Left cardiac atrium (tissue), 4 donors: ENCODE results near the gene ARHGAP26. TPM values are rescaled to one million over a fixed set of nuclear protein-coding genes. Genes with fewer than 3 reads are reported as not detected.
"Not testable (repeated sequence)": the region's sequence is repeated elsewhere in the genome, so short reads cannot be mapped to it uniquely, and the experiment has no call there.

ENCODE experiments used
- ATAC-seq, 2 donors: fragments of 200-7000 bp; cut with Tn5 transposase; one replicate each; pipeline ENCODE4 v1.9.1; 2020; ENCODE audit warnings: mild to moderate bottlenecking in 2 of 2, moderate library complexity in 2 of 2
- DNase-seq: peaks from one replicate; pipeline ENCODE4 v3.0.0-alpha.2; 2020
- intact Hi-C, 2 donors: fragments of 100-400 bp; cut with DNase I; formaldehyde crosslinking; loops; one replicate each; pipeline versions ENCODE4 v1.14.1 to v1.15.1; 2022 to 2023
- total RNA-seq, 2 donors: library from RNA; stranded (reverse); fragmentation: NEBNext Ultra II Directional; extraction: Animal tissue kit (Norgen Biotek cat#: 25700); gene quantifications; one replicate each; pipeline ENCODE4 v1.2.1, GENCODE V29; 2021
- donor health status: DM: no; HTN: yes; CAD: no.
- donor health status: DM: no; HTN: yes; CAD: no; lungs with severe emphysema.
- donor health status: DM: yes; HTN: yes; CAD: no.
- donor health status: Dilated cardiomyopathy.

The ARHGAP26 gene
- total RNA-seq, 2 donors from 2014 or later, result 29.6 to 50.2 TPM

DNA sequence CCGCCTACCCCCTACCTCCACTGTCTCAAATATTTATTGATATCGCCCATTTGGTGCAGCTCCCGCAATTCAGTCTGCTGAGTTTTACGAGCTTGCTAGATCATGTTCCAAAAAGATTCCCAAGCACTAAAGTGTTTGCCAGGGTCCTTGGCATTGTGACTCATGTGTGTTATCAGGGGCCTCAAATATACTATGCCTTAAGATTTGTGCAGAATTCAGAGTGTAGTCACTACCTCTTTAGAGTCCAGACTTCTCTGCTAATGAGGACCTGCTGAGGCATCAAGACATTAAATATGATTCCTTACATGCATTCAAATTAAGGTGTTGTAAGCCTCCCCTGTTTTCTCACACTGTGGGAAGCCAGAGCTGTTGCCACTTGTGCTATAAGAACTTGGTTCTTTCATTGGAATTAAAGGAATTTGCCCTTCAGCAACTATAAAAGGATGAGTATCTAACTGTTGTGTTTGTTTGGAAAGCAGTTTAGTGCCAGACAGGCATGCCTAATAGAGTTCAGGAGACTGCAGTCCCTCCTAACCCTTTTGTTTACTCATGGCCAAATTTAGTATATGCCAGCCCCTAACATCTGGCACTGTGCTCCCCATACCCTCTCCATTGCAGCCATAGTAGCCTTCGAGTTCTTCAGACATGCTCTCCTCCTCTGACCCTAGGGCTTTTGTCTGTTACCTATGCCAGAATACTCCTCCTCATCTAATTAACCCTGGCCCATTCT lies 316.9 kb downstream of the ARHGAP26 start:
- peak; percentile 56 to 69 for ATAC-seq
- no peak for DNase-seq
- intact Hi-C loops, result no loop called here

DNA sequence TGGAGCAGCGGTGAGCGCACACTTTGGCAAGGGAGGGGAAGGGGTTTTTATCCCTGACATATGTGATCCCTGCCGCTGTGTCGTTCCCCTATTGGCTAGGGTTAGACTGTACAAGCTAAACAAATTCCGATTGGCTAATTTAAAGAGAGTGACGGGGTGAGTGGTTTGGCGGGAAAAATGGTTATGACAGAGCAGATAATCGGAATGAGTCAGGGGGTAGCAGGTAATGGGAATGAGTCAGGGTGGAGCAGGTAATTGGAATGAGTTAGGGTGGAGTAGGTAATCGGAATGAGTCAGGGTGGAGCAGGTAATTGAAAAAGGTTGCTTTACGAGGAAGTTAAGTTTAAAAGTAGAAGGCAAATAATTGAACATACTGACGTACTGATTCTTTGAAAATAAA lies 318.5 kb downstream of the ARHGAP26 start:
- intact Hi-C loops, DNase-seq, ATAC-seq: not testable (repeated sequence)

- intact Hi-C loops, DNase-seq, ATAC-seq: not testable (repeated sequence)
These were observed 319.9 kb downstream of the ARHGAP26 start for GRCh38 chr5:143090044-143090443.

DNA sequence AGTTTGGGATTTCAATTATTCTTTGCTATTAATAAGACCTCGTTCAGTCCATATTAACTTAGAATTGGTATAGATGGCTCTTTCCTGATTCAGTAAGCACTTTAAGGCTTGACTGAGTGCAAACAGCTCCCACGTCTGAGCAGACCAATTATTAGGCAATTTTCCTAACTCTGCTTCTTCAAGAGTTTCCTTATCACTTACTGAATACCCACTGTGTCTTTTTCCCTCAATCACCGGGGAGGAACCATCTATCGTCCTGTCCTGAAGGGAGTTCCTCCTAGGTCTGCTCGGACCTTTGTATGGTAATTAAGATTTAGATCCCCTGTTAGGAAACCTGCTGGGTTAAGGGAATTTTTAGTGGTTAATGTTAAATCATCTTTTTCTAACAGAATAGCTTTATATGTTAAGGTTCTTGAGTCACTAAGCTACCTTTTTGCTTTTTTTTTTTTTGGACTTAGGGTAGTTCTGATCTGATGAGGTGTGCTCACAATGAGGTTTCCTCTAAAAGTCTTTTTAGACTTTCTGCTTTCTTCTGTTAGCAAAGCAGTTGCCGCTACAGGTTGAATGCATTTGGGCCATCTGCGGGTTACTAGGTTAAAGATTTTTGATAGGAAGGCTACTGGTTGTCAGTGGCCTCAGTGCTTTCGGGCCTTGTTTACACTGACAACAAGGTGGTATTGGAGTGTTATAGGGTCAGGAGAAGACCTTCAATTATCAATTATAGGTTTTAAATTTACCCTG lies 322.7 kb downstream of the ARHGAP26 start:
- ATAC-seq, DNase-seq, intact Hi-C loops: not testable (repeated sequence)

- DNase-seq, result no peak
- ATAC-seq, result no peak
- intact Hi-C loops, result no loop called here
These were observed 323.4 kb downstream of the ARHGAP26 start for GRCh38 chr5:143093452-143094086.

GRCh38 chr5:143094087-143094521 lies 323.9 kb downstream of the ARHGAP26 start:
- intact Hi-C loops, result no loop called here
- ATAC-seq (peak; percentile 34 to 47), DNase-seq (no peak)

DNA sequence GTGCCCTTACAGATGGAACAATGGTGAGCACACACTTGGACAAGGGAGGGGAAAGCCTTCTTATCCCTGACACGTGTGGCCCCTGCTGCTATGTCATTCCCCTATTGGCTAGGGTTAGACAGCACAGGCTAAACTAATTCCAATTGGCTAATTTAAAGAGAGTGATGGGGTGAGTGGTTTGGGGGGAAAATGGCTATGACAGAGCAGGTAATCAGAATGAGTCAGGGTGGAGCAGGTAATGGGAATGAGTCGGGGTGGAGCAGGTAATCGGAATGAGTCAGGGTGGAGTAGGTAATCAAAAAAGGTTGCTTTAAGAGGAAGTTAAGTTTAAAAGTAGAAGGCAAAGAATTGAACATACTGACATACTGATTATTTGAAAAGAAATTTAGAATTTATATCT lies 324.4 kb downstream of the ARHGAP26 start:
- intact Hi-C loops, ATAC-seq: not testable (repeated sequence)

DNA sequence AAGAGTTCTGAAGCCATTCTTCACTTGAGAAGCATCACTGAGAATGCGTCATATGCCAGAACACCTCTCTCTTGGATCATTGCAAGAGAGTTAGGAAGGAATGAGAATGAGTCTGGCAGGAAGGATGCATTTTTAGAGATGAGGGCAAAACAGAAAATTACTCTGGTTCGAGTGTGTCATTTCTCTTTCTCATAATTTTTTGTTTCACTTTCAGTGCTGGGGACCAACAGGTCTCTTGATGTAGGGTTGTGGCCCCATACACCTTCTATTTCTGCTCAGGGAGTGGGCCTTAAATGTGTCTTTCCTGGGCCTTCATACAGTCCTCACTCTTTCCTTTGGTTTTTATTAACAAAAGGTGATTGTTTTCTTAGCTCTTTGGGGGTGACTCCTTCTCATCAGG lies 330.9 kb downstream of the ARHGAP26 start:
- intact Hi-C loops, result no loop called here
- no peak for ATAC-seq
- no peak for DNase-seq

More for the DNA sequence above, 324.4 kb downstream of the ARHGAP26 start:
- DNase-seq, result not testable (repeated sequence)

GRCh38 chr5:143101725-143102386 lies 331.7 kb downstream of the ARHGAP26 start:
- intact Hi-C loops, result no loop called here
- ATAC-seq (peak; percentile 70 to 72), DNase-seq (peak; percentile 30)

- ATAC-seq, result peak; percentile 64 to 72
- peak; percentile 52 for DNase-seq
- intact Hi-C loops, result no loop called here
These were observed 332.2 kb downstream of the ARHGAP26 start for GRCh38 chr5:143102411-143102810.

DNA sequence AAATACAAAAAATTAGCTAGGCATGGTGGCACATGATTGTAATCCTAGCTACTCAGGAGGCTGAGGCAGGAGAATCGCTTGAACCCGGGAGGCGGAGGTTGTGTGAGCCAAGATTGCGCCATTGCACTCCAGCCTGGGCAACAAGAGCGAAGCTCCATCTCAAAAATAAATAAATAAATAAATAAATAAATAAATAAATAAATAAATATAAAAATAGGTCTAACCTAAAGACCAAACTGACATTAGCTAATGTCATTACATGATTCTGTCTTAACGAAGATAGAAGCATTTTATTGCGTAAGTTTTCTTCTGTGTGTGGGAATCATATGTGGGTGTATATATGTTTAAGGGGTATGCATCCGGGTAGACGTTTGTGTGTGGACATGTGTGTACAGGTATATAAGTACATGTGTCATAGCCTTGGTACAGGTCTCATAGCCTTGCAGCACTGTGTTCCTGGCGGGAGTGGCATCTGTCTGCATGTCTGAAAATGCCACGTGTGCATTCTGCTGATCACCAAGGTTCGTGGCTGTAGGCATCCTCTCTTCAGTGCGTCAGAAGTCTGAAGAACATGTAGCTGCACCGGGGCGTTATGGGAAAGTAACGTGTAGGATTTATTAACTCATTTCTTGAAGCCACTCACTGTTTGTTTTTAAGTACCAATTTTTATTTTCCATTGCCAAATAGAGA lies 335.2 kb downstream of the ARHGAP26 start:
- intact Hi-C loops, result no loop called here
- ATAC-seq (no peak), DNase-seq (no peak)

DNA sequence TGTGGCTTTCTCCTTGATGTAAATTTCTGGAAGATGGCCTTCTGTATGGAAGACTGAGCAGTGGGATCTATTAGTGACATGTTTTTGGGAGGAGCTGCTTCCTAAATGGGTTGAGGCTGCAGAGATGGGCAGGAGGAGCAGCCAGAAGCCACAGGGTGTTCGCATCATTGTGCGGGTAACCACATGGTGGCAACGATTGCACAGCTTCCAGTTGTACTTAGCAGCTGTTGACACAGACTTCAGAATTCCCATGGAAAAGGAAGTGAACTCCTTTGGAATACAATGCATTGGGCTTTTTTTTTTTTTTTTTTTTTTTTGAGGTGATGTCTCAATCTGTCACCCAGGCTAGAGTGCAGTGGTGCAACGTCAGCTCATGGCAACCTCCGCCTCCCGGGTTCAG lies 336.0 kb downstream of the ARHGAP26 start:
- DNase-seq, result peak; percentile 61
- intact Hi-C loops, result no loop called here

GRCh38 chr5:143108498-143109128 lies 338.4 kb downstream of the ARHGAP26 start:
- ATAC-seq (peak in 1 of 2 donors; percentile 56), DNase-seq (peak; percentile 60)
- intact Hi-C loops, result no loop called here

More for the DNA sequence above, 336.0 kb downstream of the ARHGAP26 start:
- peak; percentile 59 to 67 for ATAC-seq

DNA sequence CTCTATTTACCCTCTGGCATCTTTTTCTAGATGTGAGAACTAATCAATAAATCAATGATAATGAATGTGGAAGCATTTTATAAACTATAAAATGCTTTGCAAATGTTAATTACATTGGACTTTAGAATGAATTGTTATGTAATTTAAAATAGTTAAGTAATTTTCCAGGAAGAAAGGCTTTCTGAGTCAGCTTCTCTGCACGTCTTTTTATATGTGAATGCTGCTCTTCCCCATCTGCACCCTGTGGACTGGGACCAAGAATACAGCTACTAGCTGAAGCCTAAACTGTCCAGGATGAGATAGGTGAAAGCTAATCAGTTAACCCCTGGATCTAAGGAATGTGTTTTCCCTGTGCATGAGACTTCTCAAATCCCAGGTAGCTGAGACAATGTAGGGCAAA lies 340.4 kb downstream of the ARHGAP26 start:
- intact Hi-C loops, result loop anchor here in 1 of 2 donors (5.0 kb wide), 1 partner anchor 292 kb away; the partner anchor contains the start of gene NR3C1
- ATAC-seq (peak in 1 of 2 donors; percentile 48), DNase-seq (no peak)

DNA sequence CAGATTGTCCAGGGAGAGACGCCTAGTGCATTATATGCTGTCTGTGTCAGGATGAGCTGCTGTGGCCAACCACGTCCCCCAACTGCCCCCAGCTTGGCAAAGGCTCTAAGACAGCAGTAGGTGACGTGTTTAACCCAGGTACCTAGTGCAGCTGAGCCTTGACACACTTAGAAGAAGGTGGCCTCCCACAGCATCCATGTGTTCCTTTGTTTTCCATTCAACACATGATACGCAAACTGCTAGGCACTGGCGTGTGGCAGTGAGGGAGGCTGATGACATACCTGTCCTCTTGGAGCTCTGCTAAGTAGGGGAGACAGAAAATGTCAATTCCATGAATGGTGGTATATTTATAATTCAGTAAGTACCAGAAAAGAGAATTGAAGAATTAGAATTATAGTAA lies 341.6 kb downstream of the ARHGAP26 start:
- DNase-seq (no peak), ATAC-seq (no peak)
- intact Hi-C loops, result loop anchor here in 1 of 2 donors (5.0 kb wide), 1 partner anchor 291 kb away; the partner anchor contains the start of gene NR3C1

DNA sequence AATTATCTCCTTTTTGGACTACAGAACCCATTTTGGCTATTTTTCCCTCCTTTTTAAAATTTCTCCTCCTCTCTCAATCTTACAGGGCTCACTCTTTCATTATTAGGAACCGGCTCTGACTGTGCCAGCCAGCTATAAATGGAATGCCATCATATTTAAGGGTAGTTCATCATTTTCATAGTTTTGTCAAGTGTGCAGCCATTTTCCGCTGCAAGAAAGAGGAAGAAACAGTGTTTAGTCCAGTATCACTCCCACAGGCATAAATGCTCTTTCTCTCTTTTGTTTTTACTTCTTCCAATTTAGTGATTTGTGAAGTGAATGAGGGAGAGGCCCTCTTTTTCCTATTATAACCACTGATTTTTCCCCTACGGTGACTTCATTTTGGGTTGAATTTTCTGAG lies 343.3 kb downstream of the ARHGAP26 start:
- DNase-seq (no peak), ATAC-seq (no peak)
- intact Hi-C loops, result loop anchor here in 1 of 2 donors (5.0 kb wide), 1 partner anchor 289 kb away; the partner anchor contains the start of gene NR3C1

- DNase-seq (no peak), ATAC-seq (no peak)
- intact Hi-C loops, result loop anchor here in 1 of 2 donors (5.0 kb wide), 1 partner anchor 288 kb away; the partner anchor contains the start of gene NR3C1
These were observed 344.3 kb downstream of the ARHGAP26 start for GRCh38 chr5:143114481-143114880.

- intact Hi-C loops, result no loop called here
These were observed 345.2 kb downstream of the ARHGAP26 start for GRCh38 chr5:143115381-143115780.

More at GRCh38 chr5:143115381-143115780, 345.2 kb downstream of the ARHGAP26 start:
- ATAC-seq (no peak), DNase-seq (no peak)
